Glutamatergic neuron (in vitro differentiated cells): ENCODE measurements around the gene KL. TPM values are rescaled to one million over a fixed set of nuclear protein-coding genes. Genes with fewer than 3 reads are reported as not detected.

Source experiments
- DNase-seq: peaks from one replicate; pipeline ENCODE4 v3.0.0; 2022
- H3K27ac Mint-ChIP-seq: one replicate; pipeline ENCODE4 v1.8.0; 2020; ENCODE audit warnings: mild to moderate bottlenecking, mixed read lengths, inconsistent platforms; ENCODE audit not compliant: unreplicated experiment
- H3K27me3 Mint-ChIP-seq: one replicate; pipeline ENCODE4 v1.8.0; 2020; ENCODE audit warnings: mild to moderate bottlenecking, moderate library complexity, mixed read lengths, inconsistent platforms; ENCODE audit not compliant: unreplicated experiment
- H3K36me3 Mint-ChIP-seq: one replicate; pipeline ENCODE4 v1.8.0; 2020; ENCODE audit warnings: mild to moderate bottlenecking, mixed read lengths, inconsistent platforms; ENCODE audit not compliant: unreplicated experiment
- H3K4me1 Mint-ChIP-seq: one replicate; pipeline ENCODE4 v1.8.0; 2020; ENCODE audit warnings: mild to moderate bottlenecking, low read depth, mixed read lengths, inconsistent platforms; ENCODE audit not compliant: unreplicated experiment
- H3K4me3 Mint-ChIP-seq: one replicate; pipeline ENCODE4 v1.8.0; 2020; ENCODE audit warnings: mild to moderate bottlenecking, mixed read lengths, inconsistent platforms; ENCODE audit not compliant: unreplicated experiment
- H3K9me3 Mint-ChIP-seq: one replicate; pipeline ENCODE4 v1.8.0; 2020; ENCODE audit warnings: mild to moderate bottlenecking, moderate library complexity, mixed read lengths, inconsistent platforms; ENCODE audit not compliant: unreplicated experiment
- total RNA-seq: library from RNA; stranded (reverse); fragmentation: NEBNext Ultra II Directional; extraction: Animal tissue kit (Norgen Biotek cat#: 25700); gene quantifications from one replicate; pipeline ENCODE4 v1.2.1, GENCODE V29; 2021; ENCODE audit not compliant: unreplicated experiment
- TF ChIP-seq, protein P1 (sequence below): fragments of 200-600 bp; sonication (generic); IDR thresholded peaks from one replicate; pipeline ENCODE4 v1.5.0; 2021; ENCODE audit not compliant: partially characterized antibody, unreplicated experiment

Gene KL
- total RNA-seq, 1 donor from 2014 or later, result not detected

DNA sequence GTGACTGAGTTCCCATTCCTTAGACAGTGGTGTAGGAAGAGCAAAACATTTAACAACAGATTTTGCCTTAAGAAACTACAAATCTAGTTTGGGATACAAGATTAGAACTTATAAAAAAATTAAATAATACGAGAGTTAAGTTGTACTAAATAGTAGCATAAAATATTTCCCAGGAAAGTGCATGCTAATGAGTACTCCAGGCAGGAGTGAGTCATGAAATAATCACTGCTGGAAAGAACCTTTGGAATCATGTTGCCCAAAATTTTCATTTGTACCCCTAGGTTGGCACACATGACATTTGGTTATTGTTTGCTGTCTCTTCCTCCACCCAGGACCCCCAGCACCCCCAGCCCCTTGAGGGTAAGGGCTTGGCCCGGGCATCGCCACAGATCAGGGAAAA, 26.3 kb upstream of the KL start:
- Mint-ChIP-seq H3K36me3 (no peaks in the 10 kb centered on the region), H3K27me3 (no peaks in the 10 kb centered on the region), H3K4me3 (no peak overlapping the region), H3K9me3 (peaks cover 2% of the 10 kb centered on the region), H3K27ac (no peak overlapping the region), H3K4me1 (peaks cover 7% of the 10 kb centered on the region)
- DNase-seq, result no peak
- TF ChIP-seq, protein P1, sequence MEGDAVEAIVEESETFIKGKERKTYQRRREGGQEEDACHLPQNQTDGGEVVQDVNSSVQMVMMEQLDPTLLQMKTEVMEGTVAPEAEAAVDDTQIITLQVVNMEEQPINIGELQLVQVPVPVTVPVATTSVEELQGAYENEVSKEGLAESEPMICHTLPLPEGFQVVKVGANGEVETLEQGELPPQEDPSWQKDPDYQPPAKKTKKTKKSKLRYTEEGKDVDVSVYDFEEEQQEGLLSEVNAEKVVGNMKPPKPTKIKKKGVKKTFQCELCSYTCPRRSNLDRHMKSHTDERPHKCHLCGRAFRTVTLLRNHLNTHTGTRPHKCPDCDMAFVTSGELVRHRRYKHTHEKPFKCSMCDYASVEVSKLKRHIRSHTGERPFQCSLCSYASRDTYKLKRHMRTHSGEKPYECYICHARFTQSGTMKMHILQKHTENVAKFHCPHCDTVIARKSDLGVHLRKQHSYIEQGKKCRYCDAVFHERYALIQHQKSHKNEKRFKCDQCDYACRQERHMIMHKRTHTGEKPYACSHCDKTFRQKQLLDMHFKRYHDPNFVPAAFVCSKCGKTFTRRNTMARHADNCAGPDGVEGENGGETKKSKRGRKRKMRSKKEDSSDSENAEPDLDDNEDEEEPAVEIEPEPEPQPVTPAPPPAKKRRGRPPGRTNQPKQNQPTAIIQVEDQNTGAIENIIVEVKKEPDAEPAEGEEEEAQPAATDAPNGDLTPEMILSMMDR, result no peak

DNA sequence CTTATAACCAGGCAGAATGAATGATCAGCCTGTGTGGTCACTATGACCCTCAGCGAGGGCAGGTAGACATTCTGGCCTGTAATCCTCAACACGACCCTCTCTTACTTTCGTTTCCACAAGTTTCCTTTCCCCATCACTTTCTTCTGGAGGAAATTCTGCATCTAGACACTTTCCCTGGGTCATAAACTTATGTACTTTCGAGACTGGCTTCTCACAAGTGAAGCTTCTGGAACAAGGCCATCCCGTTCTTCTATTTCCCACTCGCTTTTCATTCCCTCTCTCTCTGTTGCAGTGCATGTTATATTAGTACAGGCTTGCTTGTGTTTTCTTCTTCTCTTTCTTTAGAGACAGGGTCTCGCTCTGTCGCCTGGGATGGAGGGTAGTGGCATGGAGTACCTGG, 23.1 kb upstream of the KL start:
- TF ChIP-seq, protein P1, result no peak

DNA sequence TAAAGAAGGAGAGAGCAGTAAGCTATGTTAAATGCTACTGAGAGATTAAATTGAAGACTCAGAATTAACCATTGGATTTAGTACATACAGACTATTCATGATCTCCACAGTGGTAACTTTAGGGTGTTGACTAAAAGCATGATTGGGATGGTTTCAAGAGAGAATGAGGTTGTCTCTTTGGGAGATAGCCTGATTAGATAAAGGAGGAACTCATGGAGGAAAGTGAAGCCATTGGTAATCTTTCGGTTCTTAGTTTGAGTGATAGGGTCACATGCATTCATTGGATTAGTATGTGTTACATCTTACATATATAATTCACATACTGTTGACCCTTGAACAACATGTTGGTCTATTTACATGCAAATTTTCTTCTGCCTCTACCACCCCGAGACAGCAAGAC, 18.8 kb upstream of the KL start:
- Mint-ChIP-seq H3K9me3 (peaks cover 2% of the 10 kb centered on the region), H3K27ac (no peak overlapping the region), H3K4me3 (no peak overlapping the region), H3K4me1 (no peaks in the 10 kb centered on the region), H3K27me3 (no peaks in the 10 kb centered on the region), H3K36me3 (no peaks in the 10 kb centered on the region)
- TF ChIP-seq, protein P1, result no peak
- no peak for DNase-seq

More for the DNA sequence above, 23.1 kb upstream of the KL start:
- H3K27me3 Mint-ChIP-seq, result no peaks in the 10 kb centered on the region
- no peak overlapping the region for H3K27ac Mint-ChIP-seq
- peaks cover 2% of the 10 kb centered on the region for H3K9me3 Mint-ChIP-seq
- H3K4me1 Mint-ChIP-seq, result peaks cover 7% of the 10 kb centered on the region
- H3K4me3 Mint-ChIP-seq, result no peak overlapping the region
- DNase-seq, result no peak
- H3K36me3 Mint-ChIP-seq, result no peaks in the 10 kb centered on the region

DNA sequence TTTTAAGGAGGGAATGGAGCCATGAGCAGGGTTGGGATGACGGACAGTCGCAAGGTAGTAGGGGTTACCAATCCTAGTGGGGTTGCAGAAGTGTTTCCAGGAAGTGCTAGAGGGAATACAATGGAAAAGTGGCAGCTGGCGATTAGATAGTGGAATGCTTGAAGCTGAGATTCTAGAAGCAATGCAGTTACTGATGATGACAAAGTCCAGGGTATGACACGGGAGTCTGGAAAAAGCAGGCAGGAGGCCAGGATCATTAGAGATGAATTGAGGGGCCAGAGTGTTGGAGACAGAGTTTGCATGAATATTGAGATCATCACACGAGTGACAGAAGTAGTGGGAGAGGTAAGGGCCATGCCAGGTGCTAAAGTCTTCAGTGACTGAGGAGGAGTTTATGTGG, 17.3 kb upstream of the KL start:
- Mint-ChIP-seq H3K27ac (no peak overlapping the region), H3K36me3 (no peaks in the 10 kb centered on the region), H3K4me3 (no peak overlapping the region), H3K27me3 (no peaks in the 10 kb centered on the region), H3K9me3 (peaks cover 3% of the 10 kb centered on the region), H3K4me1 (no peaks in the 10 kb centered on the region)
- no peak for DNase-seq
- TF ChIP-seq, protein P1, result no peak

DNA sequence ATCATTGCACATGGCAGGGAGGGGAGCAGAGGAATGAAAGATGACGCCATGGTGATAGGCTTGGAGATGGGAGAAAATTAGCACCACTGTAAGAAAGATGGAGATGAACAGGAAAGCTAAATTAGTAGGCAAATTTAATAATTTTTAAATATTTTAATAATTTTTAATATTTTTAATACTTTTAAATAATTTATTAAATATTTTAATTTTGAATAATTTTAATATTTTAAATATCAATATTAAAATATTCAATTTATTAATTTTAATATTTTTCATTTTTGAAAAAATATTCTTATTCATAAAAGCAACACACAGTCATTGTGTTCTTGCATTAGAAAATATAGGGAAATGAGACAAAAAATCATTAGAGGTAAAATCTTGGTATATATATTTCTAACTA, 15.9 kb upstream of the KL start:
- no peaks in the 10 kb centered on the region for H3K4me1 Mint-ChIP-seq
- H3K27ac Mint-ChIP-seq, result no peak overlapping the region
- no peaks in the 10 kb centered on the region for H3K27me3 Mint-ChIP-seq
- no peaks in the 10 kb centered on the region for H3K36me3 Mint-ChIP-seq
- no peak overlapping the region for H3K4me3 Mint-ChIP-seq
- H3K9me3 Mint-ChIP-seq, result peaks cover 2% of the 10 kb centered on the region
- TF ChIP-seq, protein P1, result no peak
- no peak for DNase-seq
